K562 (cell line): ENCODE measurements around the gene PYCR2. TPM values are rescaled to one million over a fixed set of nuclear protein-coding genes. Genes with fewer than 3 reads are reported as not detected.

Experiments used
- ATAC-seq: fragments of 200-7000 bp; cut with Tn5 transposase; 3 replicates; pipeline ENCODE4 v1.9.1; 2020; ENCODE audit warnings: moderate library complexity
- BruUV-seq: library from RNA; stranded (reverse); fragments of 400-500 nt; replicated peaks from 2 replicates; lab custom pipeline; 2021; lab: Mats Ljungman, UMichigan
- CTCF ChIA-PET: fragments of 300-600 bp; formaldehyde crosslinking; extraction: SDS; loops from one replicate; lab custom pipeline; 2021; ENCODE audit warnings: low intra/inter-chr PET ratio; lab: Yijun Ruan, JAX
- POLR2A ChIA-PET: fragments of 300-600, 350-650 bp; sonication (Branson Sonifier 250); formaldehyde crosslinking; extraction: SDS; loops from one replicate; lab custom pipeline; 2021; ENCODE audit warnings: antibody characterized with exemption, inconsistent platforms; lab: Yijun Ruan, JAX
- DNase-seq, 4 experiments: peaks; one replicate each; pipeline versions ENCODE4 v3.0.0 to v3.0.0-alpha.2; 2011 to 2018; ENCODE audit warnings: low spot score in 3 of 4, mixed read lengths in 3 of 4; ENCODE audit errors: extremely low read depth in 1 of 4
- FAIRE-seq: peaks from 2 replicates; lab custom pipeline; 2011; peaks lifted over from hg19 to GRCh38; lab: Jason Lieb, UNC
- H2AFZ ChIP-seq: 2 replicates; pipeline ENCODE4 v1.6.0; 2011; ENCODE audit warnings: low read depth, low read length, control low read depth, inconsistent platforms
- H3K27ac ChIP-seq: fragments of 200-600 bp; 3 replicates; pipeline ENCODE4 v1.8.0; 2011; ENCODE audit warnings: low read depth, mild to moderate bottlenecking, control low read depth, inconsistent platforms, low read length, moderate library complexity, mixed read lengths; ENCODE audit errors: extremely low read depth
- H3K27me3 ChIP-seq, 2 experiments: fragments of 300-600 bp in 1 of 2; 2 replicates in 1 of 2; 3 replicates in 1 of 2; pipeline versions ENCODE4 v1.6.0 to v1.8.0; 2011; ENCODE audit warnings: inconsistent platforms in 2 of 2, low read length in 2 of 2, mild to moderate bottlenecking in 1 of 2, mixed read lengths in 1 of 2, moderate library complexity in 1 of 2; ENCODE audit not compliant: control insufficient read depth in 2 of 2, insufficient read depth in 2 of 2
- H3K36me3 ChIP-seq: fragments of 300-600 bp; 3 replicates; pipeline ENCODE4 v1.8.0; 2011; ENCODE audit warnings: mild to moderate bottlenecking, low read length, inconsistent platforms; ENCODE audit not compliant: control insufficient read depth, insufficient read depth
- H3K4me1 ChIP-seq, 2 experiments: fragments of 200-600 bp in 1 of 2; replicated peaks in 1 of 2; 2 replicates in 1 of 2; 3 replicates in 1 of 2; pipeline versions ENCODE4 v1.5.1 to v1.8.0; 2011; ENCODE audit warnings: inconsistent platforms in 2 of 2, low read length in 2 of 2, mild to moderate bottlenecking in 1 of 2, mixed read lengths in 1 of 2, moderate library complexity in 1 of 2; ENCODE audit not compliant: control insufficient read depth in 2 of 2, insufficient read depth in 2 of 2
- H3K4me2 ChIP-seq: 2 replicates; pipeline ENCODE4 v1.6.1; 2011; ENCODE audit warnings: low read length, control low read depth, inconsistent platforms, mixed read lengths; ENCODE audit not compliant: insufficient read depth
- H3K4me3 ChIP-seq: fragments of 200-600 bp; sonication (generic), shearing (Covaris generic); 2 replicates; pipeline ENCODE4 v1.5.1; 2016; ENCODE audit warnings: control low read depth, inconsistent platforms
- H3K79me2 ChIP-seq: fragments of 200-600 bp; 3 replicates; pipeline ENCODE4 v1.8.0; 2011; ENCODE audit warnings: low read length, inconsistent platforms; ENCODE audit not compliant: control insufficient read depth, insufficient read depth
- H3K9ac ChIP-seq, 2 experiments: 2 replicates each; pipeline versions ENCODE4 v1.6.0 to v1.6.1; 2011; ENCODE audit warnings: low read depth in 2 of 2, low read length in 2 of 2, control low read depth in 1 of 2, inconsistent platforms in 1 of 2, mild to moderate bottlenecking in 1 of 2, mixed read lengths in 1 of 2; ENCODE audit not compliant: insufficient read depth in 1 of 2
- H3K9me1 ChIP-seq: one replicate; pipeline ENCODE4 v1.6.0; 2011; ENCODE audit warnings: inconsistent platforms, mild to moderate bottlenecking, low read length, moderate library complexity; ENCODE audit not compliant: control insufficient read depth, insufficient read depth
- H3K9me3 ChIP-seq: replicated peaks from 2 replicates; pipeline ENCODE4 v1.5.1; 2011; ENCODE audit warnings: low read depth, low read length, inconsistent platforms; ENCODE audit not compliant: control insufficient read depth, insufficient read depth
- H4K20me1 ChIP-seq: replicated peaks from 2 replicates; pipeline ENCODE4 v1.6.1; 2011; ENCODE audit warnings: low read length, inconsistent platforms, mixed read lengths; ENCODE audit not compliant: control insufficient read depth, insufficient read depth
- CHD2 ChIP-seq: IDR thresholded peaks from 2 replicates; pipeline ENCODE4 v1.6.1; 2011; ENCODE audit warnings: low read depth, low read length
- MEIS2 ChIP-seq: fragments of 450-650 bp; IDR thresholded peaks from 2 replicates; pipeline ENCODE4 v1.6.1; 2014; ENCODE audit warnings: mild to moderate bottlenecking; ENCODE audit not compliant: partially characterized antibody
- MLLT1 ChIP-seq, 2 experiments: fragments of 450-650 bp; IDR thresholded peaks; 2 replicates each; pipeline ENCODE4 v1.6.1; 2016
- TAF15 ChIP-seq: fragments of 200-400 bp; formaldehyde crosslinking; IDR thresholded peaks from 2 replicates; pipeline ENCODE4 v1.6.1; 2017; ENCODE audit warnings: mild to moderate bottlenecking, low read depth, low read length, moderate library complexity
- WGBS: fragments of 100-300 bp; shearing (Covaris generic); methylation state at CpG from one replicate; pipeline ENCODE4 v1.1.6; 2016; ENCODE audit warnings: low coverage, mixed read lengths; ENCODE audit not compliant: insufficient coverage; ENCODE audit errors: missing lambda C conversion rate; 5-methylcytosine and 5-hydroxymethylcytosine counted together
- in situ Hi-C: fragments of 300-500 bp; cut with MboI; formaldehyde crosslinking; loops from 4 replicates; pipeline ENCODE4 v1.15.0; 2018; ENCODE audit warnings: inconsistent platforms, mixed read lengths
- intact Hi-C: fragments of 100-400 bp; cut with micrococcal nuclease; formaldehyde crosslinking; loops from 2 replicates; pipeline ENCODE4 v1.14.2; 2022
- polyA plus RNA-seq, 8 experiments: library from polyadenylated mRNA; depleted of rRNA in 4 of 8; stranded (reverse) in 5 of 8; unstranded in 3 of 8; fragments of >200 nt; fragmentation: Nextera tagmentation in 2 of 8; fragmentation: Illumina TruSeq in 1 of 8; extraction: Ambion mirVana in 2 of 8; extraction: Trizol in 1 of 8; gene quantifications; 2 replicates each; pipeline versions ENCODE4 v1.2.1 to v1.2.3, GENCODE V29; 2011 to 2014; ENCODE audit warnings: inconsistent platforms in 1 of 8, missing spikeins in 1 of 8
- total RNA-seq, 7 experiments: library from RNA; depleted of rRNA in 6 of 7; stranded (reverse); fragments of >200 nt in 6 of 7; fragmentation: Illumina TruSeq in 2 of 7; extraction: Trizol in 2 of 7; gene quantifications; 2 replicates each; pipeline versions ENCODE4 v1.2.1 to v1.2.3, GENCODE V29; 2011 to 2021; ENCODE audit warnings: low replicate concordance in 1 of 7

Gene PYCR2
- total and polyA plus RNA-seq, 9 of the 15 experiments (the other 6 are each of a cell fraction or from before 2014, with no cell fraction given): 5.5 to 219 (median 127) TPM

- POLR2A ChIA-PET: interaction anchor here (0.7 kb wide), 1 partner anchor 388 kb away, joined by 3 read pairs; no protein-coding TSS in a partner anchor
- no peaks in the 10 kb centered on the region for H3K9me3 ChIP-seq
- 63% methylated on average over 7 of the region's 7 CpGs for WGBS
- H2AFZ ChIP-seq: no peak overlapping the region
- H3K4me3 ChIP-seq: no peak overlapping the region
- no peak for TF ChIP-seq CHD2
- TF ChIP-seq MEIS2: peak; percentile 7
- intact Hi-C loops (no loop called here), in situ Hi-C loops (no loop called here)
- BruUV-seq: no TSS peak
- peaks cover 3% of the 10 kb centered on the region for H3K9me1 ChIP-seq
- CTCF ChIA-PET: no interaction called here
- no peak for FAIRE-seq
- no peak for DNase-seq
- H3K4me2 ChIP-seq: no peak overlapping the region
- H3K9ac ChIP-seq: no peak overlapping the region
- no peak for ATAC-seq
- no peaks in the 10 kb centered on the region for H3K27me3 ChIP-seq
- H3K27ac ChIP-seq: no peak overlapping the region
- H4K20me1 ChIP-seq: no peaks in the 10 kb centered on the region
- peaks cover 12% of the 10 kb centered on the region for H3K79me2 ChIP-seq
- H3K4me1 ChIP-seq: peaks cover 0 to 47% of the 10 kb centered on the region in 2 experiments; a peak in 3 of 5 replicates
- H3K36me3 ChIP-seq: no peaks in the 10 kb centered on the region
Observed at GRCh38 chr1:225887030-225887314, 37.1 kb downstream of the PYCR2 start.

GRCh38 chr1:225886159-225887029 is 37.7 kb downstream of the PYCR2 start:
- WGBS: 72% methylated on average over 17 of the region's 19 CpGs
- H3K9me3 ChIP-seq: no peaks in the 10 kb centered on the region
- in situ Hi-C loops (no loop called here), intact Hi-C loops (no loop called here)
- H3K27ac ChIP-seq: no peak overlapping the region
- no TSS peak for BruUV-seq
- no peak for FAIRE-seq
- H3K4me2 ChIP-seq: no peak overlapping the region
- no peak for DNase-seq
- no peaks in the 10 kb centered on the region for H3K36me3 ChIP-seq
- peaks cover 2 to 53% of the 10 kb centered on the region in 2 experiments; a peak in 4 of 5 replicates for H3K4me1 ChIP-seq
- H4K20me1 ChIP-seq: no peaks in the 10 kb centered on the region
- TF ChIP-seq MLLT1 (IDR thresholded peaks at IDR 0.05) (peak in 1 of 2 experiments; percentile 74; a peak in 2 of 4 replicates), TAF15 (no peak)
- H3K79me2 ChIP-seq: peaks cover 18% of the 10 kb centered on the region
- ATAC-seq: no peak
- H3K27me3 ChIP-seq: no peaks in the 10 kb centered on the region
- peaks cover 3% of the 10 kb centered on the region for H3K9me1 ChIP-seq
- no peak overlapping the region for H3K4me3 ChIP-seq
- no peak overlapping the region for H2AFZ ChIP-seq
- no peak overlapping the region for H3K9ac ChIP-seq
- POLR2A ChIA-PET: interaction anchor here (0.6 to 0.7 kb wide), 2 partner anchors 387 to 543 kb away, joined by 3 read pairs; no protein-coding TSS in a partner anchor
- CTCF ChIA-PET: interaction anchor here (0.7 kb wide), 1 partner anchor 38 kb away, joined by 3 read pairs; no protein-coding TSS in a partner anchor
